CD4-positive, alpha-beta T cell (primary cell): ENCODE measurements around the gene CSNK1E. TPM values are rescaled to one million over a fixed set of nuclear protein-coding genes. Genes with fewer than 3 reads are reported as not detected.

Experiments used
- ATAC-seq: fragments of 200-7000 bp; cut with Tn5 transposase; one replicate; pipeline ENCODE4 v1.10.0; 2022; ENCODE audit warnings: mild to moderate bottlenecking; ENCODE audit not compliant: poor library complexity
- CTCF ChIA-PET: fragments of 350-600 bp; sonication (Branson Sonifier 250); formaldehyde crosslinking; loops from one replicate; lab custom pipeline; 2021; ENCODE audit warnings: antibody characterized with exemption, inconsistent platforms; lab: Charles Lee
- POLR2A ChIA-PET: fragments of 350-600 bp; sonication (Branson Sonifier 250); formaldehyde crosslinking; loops from one replicate; lab custom pipeline; 2021; ENCODE audit warnings: antibody characterized with exemption, inconsistent platforms; lab: Charles Lee
- DNase-seq, 14 experiments: peaks; one replicate each; pipeline ENCODE4 v3.0.0-alpha.2; 2013 to 2020; ENCODE audit warnings: mixed read lengths in 2 of 14
- H3K27ac ChIP-seq, 2 donors: one replicate each; pipeline versions ENCODE4 v1.5.1 to v1.7.0; 2013; ENCODE audit warnings: low read length in 2 of 2, low read depth in 1 of 2, mild to moderate bottlenecking in 1 of 2
- H3K27me3 ChIP-seq, 2 experiments: 1 replicate in 1 of 2; 2 replicates in 1 of 2; pipeline versions ENCODE4 v1.6.1 to v1.7.0; 2013; ENCODE audit warnings: low read length in 2 of 2, control low read depth in 1 of 2, mild to moderate bottlenecking in 1 of 2, moderate library complexity in 1 of 2; ENCODE audit not compliant: insufficient read depth in 2 of 2, control insufficient read depth in 1 of 2
- H3K36me3 ChIP-seq: one replicate; pipeline ENCODE4 v1.6.1; 2013; ENCODE audit warnings: low read length, control low read depth; ENCODE audit not compliant: insufficient read depth
- H3K4me1 ChIP-seq: one replicate; pipeline ENCODE4 v1.6.1; 2013; ENCODE audit warnings: low read length, control low read depth; ENCODE audit not compliant: insufficient read depth
- H3K4me3 ChIP-seq: one replicate; pipeline ENCODE4 v1.5.1; 2013; ENCODE audit warnings: mild to moderate bottlenecking, low read length, moderate library complexity
- H3K9me3 ChIP-seq, 2 experiments: 1 replicate in 1 of 2; 2 replicates in 1 of 2; pipeline versions ENCODE4 v1.6.1 to v1.7.0; 2013; ENCODE audit warnings: low read length in 2 of 2, mild to moderate bottlenecking in 2 of 2, control low read depth in 1 of 2, moderate library complexity in 1 of 2; ENCODE audit not compliant: control insufficient read depth in 1 of 2, insufficient read depth in 1 of 2
- H3K27ac Mint-ChIP-seq: one replicate; pipeline ENCODE4 v1.8.0; 2020; ENCODE audit warnings: mixed read lengths
- H3K27me3 Mint-ChIP-seq: one replicate; pipeline ENCODE4 v1.8.0; 2021; ENCODE audit warnings: mixed read lengths
- H3K36me3 Mint-ChIP-seq: one replicate; pipeline ENCODE4 v1.8.0; 2021; ENCODE audit warnings: low read depth, mixed read lengths
- H3K4me1 Mint-ChIP-seq: one replicate; pipeline ENCODE4 v1.8.0; 2021; ENCODE audit warnings: low read depth, mixed read lengths
- H3K4me3 Mint-ChIP-seq: one replicate; pipeline ENCODE4 v1.8.0; 2020; ENCODE audit warnings: mild to moderate bottlenecking, mixed read lengths
- H3K9me3 Mint-ChIP-seq: one replicate; pipeline ENCODE4 v1.8.0; 2020; ENCODE audit warnings: mixed read lengths
- intact Hi-C, 2 experiments: fragments of 100-400 bp; cut with DNase I in 1 of 2; cut with micrococcal nuclease in 1 of 2; formaldehyde crosslinking; loops; one replicate each; pipeline versions ENCODE4 v1.15.1 to v1.9.0; 2023 to 2025; cut with DNase I, micrococcal nuclease
- total RNA-seq, 174 experiments: library from RNA in 2 of 174; stranded (reverse) in 2 of 174; gene quantifications; one replicate each; pipeline ENCODE4 v1.2.3 and lab custom pipeline; 2021 to 2026
- TF ChIP-seq, protein P1 (sequence below): fragments of 200-600 bp; IDR thresholded peaks from one replicate; pipeline ENCODE4 v1.8.0; 2022; ENCODE audit warnings: antibody characterized with exemption, mild to moderate bottlenecking

CSNK1E gene
- total RNA-seq, 2 experiments from 2014 or later = 208 to 217 TPM

- H3K4me1 ChIP-seq = peaks cover 7% of the 10 kb centered on the region
- no peaks in the 10 kb centered on the region for H3K27me3 ChIP-seq
- CTCF ChIA-PET = interaction anchor here (0.8 kb wide), 1 partner anchor 47 kb away, joined by 3 read pairs; no protein-coding TSS in a partner anchor
- no peaks in the 10 kb centered on the region for H3K9me3 ChIP-seq
- H3K4me3 Mint-ChIP-seq = no peak overlapping the region
- H3K27ac ChIP-seq = no peak overlapping the region
- H3K4me3 ChIP-seq = no peak overlapping the region
- intact Hi-C loops = loop anchor here (2.0 kb wide), 3 partner anchors 48 to 238 kb away; no protein-coding TSS in a partner anchor
- H3K36me3 ChIP-seq = no peaks in the 10 kb centered on the region
- no peaks in the 10 kb centered on the region for H3K36me3 Mint-ChIP-seq
- no peak for DNase-seq
- no peaks in the 10 kb centered on the region for H3K27me3 Mint-ChIP-seq
- ATAC-seq = no peak
- H3K4me1 Mint-ChIP-seq = no peaks in the 10 kb centered on the region
- POLR2A ChIA-PET = no interaction called here
- H3K27ac Mint-ChIP-seq = no peak overlapping the region
- no peaks in the 10 kb centered on the region for H3K9me3 Mint-ChIP-seq
- TF ChIP-seq, protein P1, sequence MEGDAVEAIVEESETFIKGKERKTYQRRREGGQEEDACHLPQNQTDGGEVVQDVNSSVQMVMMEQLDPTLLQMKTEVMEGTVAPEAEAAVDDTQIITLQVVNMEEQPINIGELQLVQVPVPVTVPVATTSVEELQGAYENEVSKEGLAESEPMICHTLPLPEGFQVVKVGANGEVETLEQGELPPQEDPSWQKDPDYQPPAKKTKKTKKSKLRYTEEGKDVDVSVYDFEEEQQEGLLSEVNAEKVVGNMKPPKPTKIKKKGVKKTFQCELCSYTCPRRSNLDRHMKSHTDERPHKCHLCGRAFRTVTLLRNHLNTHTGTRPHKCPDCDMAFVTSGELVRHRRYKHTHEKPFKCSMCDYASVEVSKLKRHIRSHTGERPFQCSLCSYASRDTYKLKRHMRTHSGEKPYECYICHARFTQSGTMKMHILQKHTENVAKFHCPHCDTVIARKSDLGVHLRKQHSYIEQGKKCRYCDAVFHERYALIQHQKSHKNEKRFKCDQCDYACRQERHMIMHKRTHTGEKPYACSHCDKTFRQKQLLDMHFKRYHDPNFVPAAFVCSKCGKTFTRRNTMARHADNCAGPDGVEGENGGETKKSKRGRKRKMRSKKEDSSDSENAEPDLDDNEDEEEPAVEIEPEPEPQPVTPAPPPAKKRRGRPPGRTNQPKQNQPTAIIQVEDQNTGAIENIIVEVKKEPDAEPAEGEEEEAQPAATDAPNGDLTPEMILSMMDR = no peak
Measured at GRCh38 chr22:38352436-38352835, 35.2 kb upstream of the CSNK1E start.

- Mint-ChIP-seq H3K36me3 (no peaks in the 10 kb centered on the region), H3K4me1 (no peaks in the 10 kb centered on the region), H3K27me3 (no peaks in the 10 kb centered on the region), H3K27ac (no peak overlapping the region), H3K4me3 (no peak overlapping the region), H3K9me3 (no peaks in the 10 kb centered on the region)
- TF ChIP-seq, protein P1 = no peak
- DNase-seq (peak in 1 of 14 experiments; percentile 11), ATAC-seq (no peak)
- POLR2A ChIA-PET = no interaction called here
- CTCF ChIA-PET = no interaction called here
- Histone ChIP-seq H3K36me3 (no peaks in the 10 kb centered on the region), H3K27me3 (peaks cover 0 to 4% of the 10 kb centered on the region in 2 experiments), H3K4me3 (no peak overlapping the region), H3K27ac (no peak overlapping the region), H3K9me3 (no peaks in the 10 kb centered on the region), H3K4me1 (peaks cover 7% of the 10 kb centered on the region)
- intact Hi-C loops = no loop called here
Measured at GRCh38 chr22:38350444-38351359, 33.5 kb upstream of the CSNK1E start.

GRCh38 chr22:38348751-38349496, 31.7 kb upstream of the CSNK1E start:
- H3K4me1 ChIP-seq = peaks cover 7% of the 10 kb centered on the region
- TF ChIP-seq, protein P1 = no peak
- no peaks in the 10 kb centered on the region for H3K27me3 Mint-ChIP-seq
- no peak overlapping the region for H3K27ac ChIP-seq
- DNase-seq (peak in 1 of 14 experiments; percentile 23), ATAC-seq (no peak)
- H3K9me3 ChIP-seq = no peaks in the 10 kb centered on the region
- H3K4me3 Mint-ChIP-seq = no peak overlapping the region
- H3K4me3 ChIP-seq = no peak overlapping the region
- ChIA-PET POLR2A (interaction anchor here (1.7 kb wide), 1 partner anchor 34 kb away, joined by 5 read pairs; no protein-coding TSS in a partner anchor), CTCF (no interaction called here)
- no peaks in the 10 kb centered on the region for H3K9me3 Mint-ChIP-seq
- peaks cover 0 to 4% of the 10 kb centered on the region in 2 experiments for H3K27me3 ChIP-seq
- intact Hi-C loops = no loop called here
- no peak overlapping the region for H3K27ac Mint-ChIP-seq
- H3K36me3 Mint-ChIP-seq = no peaks in the 10 kb centered on the region
- H3K4me1 Mint-ChIP-seq = no peaks in the 10 kb centered on the region
- no peaks in the 10 kb centered on the region for H3K36me3 ChIP-seq
